A673 (cell line): ENCODE results near the gene MYD88.

Experiments
- CTCF ChIP-seq: fragments of 300-800, 200-600 bp; sonication (generic); conservative IDR thresholded peaks from 2 replicates; pipeline ENCODE4 v1.5.1; 2017; ENCODE audit warnings: low read depth, mild to moderate bottlenecking, antibody characterized with exemption, low read length, moderate library complexity, mixed read lengths
- EZH2 ChIP-seq: fragments of 200-600 bp; sonication (generic); IDR thresholded peaks from 2 replicates; pipeline ENCODE4 v1.6.1; 2017; ENCODE audit warnings: borderline replicate concordance, low read depth, mild to moderate bottlenecking, mixed read lengths, antibody characterized with exemption, low read length; ENCODE audit not compliant: poor library complexity, severe bottlenecking

GRCh38 chr3:38126121-38126892 lies 12.2 kb upstream of the MYD88 start:
- TF ChIP-seq CTCF (no peak), EZH2 (no peak)
